ENCODE results near the gene TTLL11. TPM values are rescaled to one million over a fixed set of nuclear protein-coding genes. Genes with fewer than 3 reads are reported as not detected.
"Not testable (repeated sequence)": the region's sequence is repeated elsewhere in the genome, so short reads cannot be mapped to it uniquely, and the experiment has no call there.

Gene TTLL11
- total RNA-seq, 1 experiment from 2014 or later = 7.1 TPM

DNA sequence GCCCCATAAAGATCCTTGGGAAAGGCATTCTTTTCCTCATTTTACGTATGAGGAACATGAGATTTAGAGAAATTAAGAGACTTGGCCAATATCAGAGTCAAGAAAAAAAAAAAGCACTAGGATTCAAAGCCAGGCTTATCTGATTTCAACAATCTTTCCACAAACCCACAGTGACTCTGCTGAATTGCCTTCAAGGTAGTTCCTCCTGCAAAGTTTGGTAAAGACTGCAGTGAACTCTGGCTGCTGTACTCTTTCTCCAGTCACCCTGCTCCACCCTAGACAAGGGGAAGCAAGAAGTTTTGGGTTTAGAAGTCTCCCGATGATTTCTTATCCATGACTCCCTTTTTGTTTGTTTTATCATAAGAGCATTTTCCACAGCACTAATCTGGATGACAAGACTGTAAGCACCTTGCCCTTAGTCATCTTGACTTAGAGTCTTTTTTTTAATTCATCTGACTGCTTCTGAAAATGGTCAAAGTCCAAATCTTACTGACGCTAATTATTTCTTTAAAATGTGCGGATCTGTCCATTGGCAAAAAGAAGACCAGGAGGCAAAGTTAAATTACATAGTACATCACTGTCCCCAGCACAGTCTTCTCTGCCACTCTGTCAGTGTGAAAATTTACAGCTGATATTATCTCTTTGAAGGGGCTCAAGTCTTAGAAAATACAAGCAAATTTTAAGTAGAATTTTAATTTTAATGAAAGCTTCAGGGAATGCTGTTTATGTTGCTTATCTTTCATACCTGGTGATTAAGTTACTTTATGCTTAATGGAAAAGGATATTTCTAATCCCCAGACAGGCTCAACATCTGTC is 180.1 kb downstream of the TTLL11 start:
- no peak for DNase-seq (ENCODE audit: low read depth)

DNA sequence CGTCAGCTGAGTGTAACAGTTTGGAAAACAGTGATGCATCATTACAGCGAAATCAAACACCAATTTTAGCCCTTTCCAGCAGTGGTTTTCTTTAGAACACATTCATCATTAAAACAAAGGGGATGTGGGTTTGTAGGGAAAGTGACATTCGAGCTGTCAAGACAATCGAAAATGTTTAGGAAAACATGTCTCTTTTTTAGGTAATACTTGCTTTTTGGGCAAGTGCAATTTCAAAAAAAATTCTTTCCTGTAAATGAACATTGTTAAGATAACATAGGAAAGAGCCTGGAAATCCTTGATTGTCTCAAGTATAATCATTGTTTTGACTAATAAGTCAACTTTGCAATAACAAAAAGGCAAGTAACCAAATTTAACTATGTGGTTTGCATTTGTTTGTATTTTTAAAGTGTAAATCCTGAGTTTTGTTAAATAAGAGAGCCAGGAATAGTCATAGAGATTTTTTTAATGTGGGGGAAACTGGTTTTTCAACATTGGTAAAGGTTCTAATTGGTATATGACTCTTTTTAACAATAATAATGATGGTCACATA is 182.5 kb downstream of the TTLL11 start:
- no peak for DNase-seq (ENCODE audit: low read depth)

DNA sequence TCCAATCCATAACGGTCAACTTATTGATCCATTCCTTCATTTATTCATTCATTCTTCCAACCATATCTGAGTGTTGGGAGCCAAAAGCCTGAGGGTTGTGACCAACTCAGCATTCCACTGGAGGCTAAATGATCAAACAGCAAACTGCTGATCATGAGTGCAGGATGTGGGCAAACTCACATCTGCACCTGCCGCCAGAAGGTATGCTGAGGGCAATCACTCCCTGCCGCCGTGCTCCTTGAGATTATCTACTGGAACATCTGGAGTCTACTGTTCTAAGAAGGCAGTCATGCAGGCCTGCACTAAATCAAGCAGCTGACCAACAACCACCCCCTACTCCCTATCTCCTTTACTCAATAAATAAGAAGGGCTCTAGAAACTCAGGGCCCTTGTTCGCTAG is 184.0 kb downstream of the TTLL11 start:
- DNase-seq (ENCODE audit: low read depth) = no peak

DNA sequence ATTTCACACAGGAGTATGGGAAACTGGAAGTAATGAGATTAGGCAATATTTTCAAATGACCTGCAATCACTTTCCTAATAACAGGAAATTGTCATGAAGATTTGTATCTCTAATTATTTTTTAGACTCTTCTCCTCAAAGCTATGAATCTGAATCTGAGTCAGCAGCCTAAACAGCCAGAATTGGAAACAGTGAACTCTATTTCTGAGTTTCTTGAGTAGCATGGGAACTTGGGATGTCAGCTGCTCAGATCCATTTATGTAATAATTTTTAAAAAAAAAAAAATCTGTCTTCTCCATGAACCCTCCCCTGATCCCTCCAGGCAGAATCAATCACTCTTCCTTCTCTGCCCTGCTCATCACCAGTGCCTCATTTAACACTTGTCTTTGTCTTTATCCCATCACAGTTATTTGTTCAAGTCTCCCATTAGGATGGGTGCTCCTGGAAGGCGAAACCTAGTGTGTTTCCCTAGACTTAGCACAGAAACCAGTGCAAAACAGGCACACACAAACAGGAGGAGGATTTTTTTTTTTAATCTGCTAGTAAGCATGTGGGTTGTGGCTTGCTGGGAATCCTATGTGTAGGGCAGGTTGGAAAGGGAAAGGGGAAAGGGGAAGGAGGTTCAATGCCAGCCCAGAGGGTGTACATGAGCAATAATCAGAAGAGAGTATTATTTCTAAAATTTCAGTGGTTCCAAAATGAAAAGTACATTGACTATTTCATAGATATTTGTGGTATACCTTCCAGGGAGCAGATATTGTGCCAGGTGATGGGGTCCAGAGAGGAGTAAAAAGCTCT is 186.8 kb downstream of the TTLL11 start:
- no peak for DNase-seq (ENCODE audit: low read depth)

DNA sequence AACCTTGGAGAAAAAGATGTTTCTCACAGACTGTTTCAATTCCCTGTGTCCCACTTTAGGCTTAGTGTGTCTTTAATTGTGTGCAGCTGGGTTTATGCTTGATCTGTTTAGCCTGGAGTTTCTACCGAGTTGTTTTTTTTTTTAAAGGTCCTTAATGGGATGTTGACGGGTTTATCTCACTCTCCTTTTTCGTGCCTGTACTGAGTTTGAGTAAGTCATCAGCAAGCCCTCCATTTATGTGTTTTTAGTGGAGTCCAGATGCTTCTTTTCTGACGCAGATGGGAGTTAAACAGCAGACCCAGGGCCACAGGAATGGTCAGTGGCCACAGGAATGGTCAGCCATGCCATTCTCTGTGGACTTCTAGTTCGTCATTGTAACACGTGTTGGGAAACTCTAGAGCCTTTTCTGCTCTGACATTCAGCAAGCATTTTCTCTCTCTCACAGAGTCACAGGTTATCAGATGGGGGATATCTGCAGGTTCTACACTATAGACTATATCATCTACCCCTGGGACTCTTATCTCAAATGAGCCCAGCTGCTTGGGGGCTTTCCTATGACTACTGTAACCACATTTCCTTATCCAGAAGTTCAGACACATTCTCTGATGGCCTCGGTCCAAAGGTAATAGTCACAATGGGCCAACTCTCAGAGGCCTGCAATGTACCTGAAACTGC is 190.5 kb downstream of the TTLL11 start:
- peak; percentile 31 for DNase-seq (ENCODE audit: low read depth)

DNA sequence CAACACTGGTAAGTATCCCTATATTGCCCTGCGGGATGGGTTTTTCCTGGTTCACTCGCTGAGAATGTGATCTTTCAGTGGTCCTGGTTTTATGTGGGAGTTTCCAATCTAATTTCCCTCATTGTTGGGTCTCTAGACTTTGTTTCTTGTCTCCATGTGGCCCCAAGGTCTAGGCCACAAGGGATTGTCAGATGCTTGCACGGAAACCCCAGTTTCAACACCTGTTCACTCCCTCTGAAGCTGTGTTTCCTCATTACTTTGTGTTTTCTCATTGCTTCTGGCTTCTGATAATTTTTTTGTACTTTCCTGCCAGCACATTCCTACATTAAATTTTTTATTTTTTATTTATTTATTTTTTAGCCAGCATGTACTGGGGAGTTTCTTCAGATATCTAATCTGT is 191.5 kb downstream of the TTLL11 start:
- DNase-seq (ENCODE audit: low read depth) = no peak

DNA sequence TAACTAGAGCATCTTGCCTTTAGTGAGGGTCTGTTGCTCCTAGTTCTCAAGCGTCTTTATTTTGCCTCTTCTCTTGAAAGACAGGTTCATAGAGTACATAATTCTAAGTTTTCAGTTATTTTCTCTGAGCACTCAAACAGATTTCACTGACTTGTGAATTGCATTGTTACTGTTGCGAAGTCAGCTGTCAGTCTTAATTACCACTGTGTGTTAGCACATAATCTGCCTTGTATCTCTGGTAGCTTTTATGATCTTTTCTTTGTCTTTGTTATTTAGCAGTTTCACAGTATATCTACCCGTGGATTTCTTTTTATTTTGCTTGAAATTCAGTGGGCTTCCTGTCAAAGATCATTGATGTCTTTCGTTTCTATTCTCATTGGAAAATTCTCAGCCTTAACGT is 192.9 kb downstream of the TTLL11 start:
- DNase-seq (ENCODE audit: low read depth) = no peak

DNA sequence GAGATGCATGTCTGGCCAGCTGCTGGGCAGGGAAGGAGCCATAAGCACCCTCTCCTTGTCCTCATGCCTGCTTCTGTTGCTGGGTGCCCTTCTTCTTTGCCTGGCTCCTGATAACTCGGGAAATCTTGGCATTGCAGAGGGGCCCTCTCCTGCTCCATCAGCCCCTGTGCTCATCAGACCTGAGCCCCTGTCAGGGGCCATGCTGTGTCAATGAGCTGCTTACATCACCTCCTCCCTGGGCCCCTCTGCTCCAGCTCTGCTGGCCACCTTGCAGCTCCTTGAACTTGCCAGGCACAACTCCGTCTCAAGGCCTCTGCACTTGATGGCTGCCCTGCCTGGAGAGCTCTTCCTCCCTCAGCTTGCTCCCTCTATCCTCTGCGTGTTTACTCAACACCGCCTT is 194.3 kb downstream of the TTLL11 start:
- DNase-seq (ENCODE audit: low read depth) = no peak

DNA sequence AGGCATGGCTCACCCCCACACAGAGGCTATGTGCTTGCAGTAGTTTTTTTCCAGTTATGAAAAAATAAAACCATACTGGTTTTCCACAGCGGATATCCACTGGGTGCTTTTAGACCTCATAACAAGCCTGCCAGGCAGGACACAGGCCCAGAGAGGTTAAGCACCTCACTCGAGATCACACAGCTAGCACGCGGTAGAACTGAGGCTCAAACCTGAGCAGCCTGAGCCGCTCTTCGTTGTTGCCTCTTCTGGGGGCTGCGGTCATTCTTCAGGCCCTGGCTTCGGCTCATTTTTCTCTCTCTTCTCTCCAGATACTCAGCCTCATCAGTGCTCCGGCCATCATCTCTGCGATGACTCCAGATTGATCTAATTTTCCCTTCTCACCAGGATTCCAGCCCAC is 196.0 kb downstream of the TTLL11 start:
- DNase-seq (ENCODE audit: low read depth) = no peak

DNA sequence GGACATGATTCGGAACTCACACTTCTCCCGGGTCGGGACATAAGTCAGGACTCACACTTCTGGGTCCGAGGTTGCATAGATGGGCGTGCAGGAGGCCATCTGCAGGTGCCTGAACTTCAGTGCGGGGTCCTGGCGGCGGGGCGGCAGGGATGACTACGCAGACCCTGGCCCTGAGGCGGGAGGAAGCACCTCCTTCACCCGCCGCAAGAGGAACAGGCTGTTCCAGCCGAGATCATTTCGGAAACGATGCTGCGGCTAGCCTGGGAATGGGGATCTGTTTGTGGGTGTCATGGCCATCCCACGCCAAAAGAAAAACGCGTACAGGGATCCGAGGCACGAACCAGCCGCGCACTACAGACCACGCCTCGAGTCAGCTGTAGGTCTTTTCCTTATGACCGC is 196.6 kb downstream of the TTLL11 start:
- DNase-seq (ENCODE audit: low read depth) = no peak

DNA sequence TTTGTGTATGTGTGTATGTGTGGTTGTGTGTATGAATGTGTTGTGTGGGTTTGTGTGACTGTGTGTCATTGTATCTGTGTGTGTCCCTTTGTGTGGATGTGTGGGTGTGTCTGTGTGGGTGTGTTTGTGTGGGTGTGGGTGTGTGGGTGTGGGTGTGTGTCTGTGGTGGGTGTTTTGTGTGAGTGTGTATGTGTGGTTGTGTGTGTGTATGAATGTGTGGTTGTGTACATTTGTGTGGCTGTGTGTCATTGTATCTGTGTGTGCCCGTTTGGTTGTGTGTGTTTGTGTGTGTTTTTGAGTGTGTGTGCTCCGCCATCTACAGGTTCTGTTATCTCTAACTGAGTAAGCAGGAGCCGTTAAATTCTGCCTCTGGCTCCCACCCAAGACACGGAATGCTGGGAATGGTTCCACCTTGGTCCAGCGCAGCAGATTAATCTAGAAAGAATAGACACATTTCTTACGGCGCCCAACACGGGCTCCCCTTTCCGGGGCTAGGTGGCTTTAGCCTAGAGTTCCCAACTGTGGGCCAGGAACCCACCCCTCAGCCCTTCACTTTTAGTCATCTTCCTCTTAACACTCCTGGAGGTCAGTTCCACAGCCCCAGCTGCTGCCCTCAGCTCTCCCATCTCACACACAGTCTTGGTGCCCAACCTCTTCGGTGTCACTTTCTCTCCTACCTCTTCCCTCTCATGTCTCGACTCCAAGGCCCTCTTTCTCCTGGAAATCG is 197.1 kb downstream of the TTLL11 start:
- peak; percentile 27 for DNase-seq (ENCODE audit: low read depth)

DNA sequence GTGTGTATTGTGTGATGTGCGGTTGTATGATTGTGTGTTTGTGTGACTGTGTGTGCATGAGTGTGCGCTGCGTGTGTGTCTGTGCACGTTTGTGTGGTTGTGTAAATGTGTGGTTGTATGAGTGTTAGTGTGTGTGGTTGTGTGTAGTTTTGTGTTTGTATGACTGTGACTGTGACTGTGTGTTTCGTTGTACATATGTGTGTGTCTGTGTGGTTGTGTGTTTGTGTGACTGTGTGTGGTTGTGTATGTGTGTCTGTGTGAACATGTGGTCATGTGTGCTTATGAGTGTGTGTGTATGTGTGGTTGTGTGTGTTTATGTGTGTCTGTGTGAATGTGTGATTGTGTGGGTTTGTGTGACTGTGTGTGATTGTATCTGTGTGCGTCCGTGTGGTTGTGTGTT is 197.8 kb downstream of the TTLL11 start:
- DNase-seq (ENCODE audit: low read depth) = no peak

DNA sequence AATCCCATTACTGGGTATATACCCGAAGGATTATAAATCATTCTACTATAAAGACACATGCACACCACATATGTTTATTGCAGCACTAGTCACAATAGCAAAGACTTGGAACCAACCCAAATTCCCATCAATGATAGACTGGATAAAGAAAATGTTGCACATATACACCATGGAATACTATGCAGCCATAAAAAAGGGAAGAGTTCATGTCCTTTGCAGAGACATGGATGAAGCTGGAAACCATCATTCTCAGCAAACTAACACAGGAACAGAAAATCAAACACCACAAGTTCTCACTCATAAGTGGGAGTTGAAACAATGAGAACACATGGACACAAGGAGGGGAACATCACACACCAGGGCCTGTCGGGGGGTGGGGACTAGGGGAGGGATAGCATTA is 198.7 kb downstream of the TTLL11 start:
- DNase-seq (ENCODE audit: low read depth) = not testable (repeated sequence)

DNA sequence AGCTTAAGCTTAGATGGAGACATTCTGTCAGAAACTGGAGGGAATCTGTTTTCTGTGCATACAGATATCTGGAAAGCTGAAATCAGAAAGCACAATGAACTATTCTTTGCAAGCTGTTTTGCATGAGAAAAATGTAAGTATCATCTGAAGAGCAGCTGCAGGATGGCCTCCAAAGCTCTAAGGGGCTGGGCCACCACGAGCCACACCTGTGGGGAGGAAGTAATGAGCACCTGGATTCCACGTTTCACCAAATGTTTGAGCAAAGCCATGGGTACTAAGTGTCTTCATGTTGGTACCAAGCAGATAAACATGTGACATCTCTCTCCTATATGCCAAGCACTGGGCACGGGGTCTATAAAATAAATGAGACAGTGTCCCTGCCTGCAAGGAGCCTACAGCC is 199.3 kb downstream of the TTLL11 start:
- no peak for DNase-seq (ENCODE audit: low read depth)

DNA sequence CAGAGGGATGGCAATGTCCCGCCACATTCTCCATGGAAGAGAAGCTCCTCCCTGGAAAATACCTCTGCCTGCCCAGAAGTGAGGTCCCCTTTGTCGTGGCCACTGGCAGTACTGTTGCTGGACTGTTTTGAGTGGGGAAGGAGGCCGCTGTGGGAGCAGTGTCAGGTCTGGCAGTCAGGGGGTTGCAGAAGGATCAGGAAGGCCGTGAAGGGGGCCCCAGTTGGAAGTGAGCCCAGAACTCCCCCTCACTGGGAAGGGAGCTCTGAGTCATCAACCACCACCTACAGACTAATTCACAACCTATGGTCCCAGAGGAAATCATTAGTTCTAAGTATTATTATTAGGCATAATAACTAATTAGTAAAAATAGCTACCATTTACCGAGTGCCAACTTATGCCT is 200.4 kb downstream of the TTLL11 start:
- DNase-seq (ENCODE audit: low read depth) = no peak

DNA sequence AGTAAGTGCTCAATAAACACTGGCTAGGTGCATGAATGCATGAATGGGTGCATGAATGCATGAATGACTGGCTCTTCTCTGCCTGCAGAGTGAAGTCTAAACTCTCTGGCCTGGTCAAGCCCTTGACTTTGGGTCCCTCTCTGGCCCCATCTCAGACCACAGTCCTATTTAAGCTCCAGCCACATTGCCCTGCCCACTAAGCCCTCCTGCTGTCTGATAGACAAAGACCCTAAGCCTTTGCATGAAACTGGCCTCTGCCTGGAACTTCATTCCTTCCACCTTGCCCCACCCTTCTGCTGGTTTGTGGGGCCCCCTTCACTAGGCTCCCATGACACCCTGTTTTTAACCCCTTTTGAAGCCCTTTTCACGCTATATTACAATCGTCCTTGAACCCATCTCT is 202.4 kb downstream of the TTLL11 start:
- DNase-seq (ENCODE audit: low read depth) = no peak

DNA sequence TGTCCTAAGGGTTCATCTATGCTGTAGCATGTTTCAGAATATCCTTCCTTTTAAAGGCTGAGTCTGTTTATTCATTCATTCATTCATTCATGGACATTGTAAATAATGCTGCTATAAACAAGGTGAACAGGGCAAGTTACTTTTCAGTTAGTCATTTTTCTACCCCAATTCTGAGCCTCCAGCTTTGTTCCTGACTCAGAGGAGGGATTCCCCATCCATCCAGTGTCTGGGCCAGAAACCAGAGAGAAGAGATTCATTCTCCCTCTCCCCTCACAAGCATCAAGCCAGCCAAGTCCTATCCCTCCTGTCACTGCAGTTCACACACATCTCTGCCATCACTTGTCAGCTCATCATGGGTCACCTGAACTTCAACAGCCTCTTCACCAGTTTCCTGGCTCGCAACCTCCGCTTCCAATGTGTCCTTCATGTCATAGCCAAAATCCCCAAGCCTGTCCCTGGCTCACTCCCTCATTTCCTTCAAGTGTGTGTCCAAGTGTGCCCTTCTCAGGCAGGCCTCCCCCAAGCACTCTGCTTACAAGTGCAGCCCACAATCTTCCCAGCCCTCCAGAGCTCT is 203.0 kb downstream of the TTLL11 start:
- DNase-seq (ENCODE audit: low read depth) = no peak

DNA sequence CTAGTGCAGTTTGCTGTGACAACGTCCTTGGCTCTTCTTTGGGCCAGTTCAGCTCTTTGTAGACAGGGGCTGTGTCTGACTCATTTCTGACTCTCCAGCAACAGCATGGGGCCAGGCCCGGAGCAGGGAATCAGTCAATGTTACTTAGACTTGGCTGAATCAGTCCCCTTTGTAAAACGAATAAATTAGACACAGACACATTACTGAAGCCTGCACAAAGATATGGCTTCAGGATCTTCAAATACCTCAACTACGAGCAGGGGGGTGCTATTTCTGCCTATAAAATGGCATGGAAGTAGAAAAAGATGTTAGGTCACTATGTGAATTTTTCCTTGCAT is 204.7 kb downstream of the TTLL11 start:
- DNase-seq (ENCODE audit: low read depth) = peak; percentile 85

DNA sequence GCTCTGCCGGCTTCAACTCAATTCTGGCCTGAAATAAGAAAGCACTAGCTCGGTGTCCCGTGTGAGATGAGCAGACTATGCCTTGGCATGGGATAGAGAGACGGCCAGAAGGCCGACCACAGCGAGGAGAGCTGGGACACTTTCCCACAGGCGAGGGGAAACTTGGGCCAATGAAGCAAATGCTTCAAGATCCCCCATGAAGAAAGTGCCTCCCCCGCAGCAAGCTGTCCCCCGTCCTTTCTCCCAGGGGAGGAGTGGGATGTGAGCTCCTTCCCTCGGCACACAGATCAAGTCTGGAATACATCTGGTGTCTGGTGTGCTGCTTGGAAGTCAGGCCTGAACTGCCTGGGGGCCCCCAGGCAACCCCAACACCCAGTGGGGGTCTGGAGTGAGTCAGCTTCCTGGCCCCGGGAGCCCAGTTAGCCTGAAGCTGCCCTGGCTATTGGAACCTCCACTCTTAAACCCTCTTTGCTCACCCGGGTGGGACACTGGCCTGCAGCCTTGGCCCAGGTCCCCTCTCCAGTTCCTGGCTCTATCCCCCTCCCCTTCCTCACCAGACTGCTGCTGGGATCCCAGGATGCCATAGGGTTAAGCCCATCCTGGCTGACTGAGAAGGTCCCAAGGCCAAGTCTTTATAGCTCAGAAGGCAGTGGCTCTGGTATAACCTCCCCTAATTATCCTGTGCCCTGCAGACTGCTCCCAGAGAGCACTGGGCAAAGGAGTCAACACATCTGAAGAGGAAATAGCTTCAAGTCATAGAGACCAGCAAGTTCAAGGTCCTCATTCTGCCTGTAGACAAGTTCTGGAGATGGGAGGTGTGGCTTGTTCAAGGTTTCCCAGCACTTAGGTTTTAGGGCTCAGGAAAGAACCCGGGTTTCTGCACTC is 205.3 kb downstream of the TTLL11 start:
- peak; percentile 64 for DNase-seq (ENCODE audit: low read depth)

Data from HT1080 (cell line).